HEK293 (cell line): Measurements from ENCODE around the gene CFAP45.

Experiments
- CTCF ChIA-PET: fragments of 350-600 bp; formaldehyde crosslinking; extraction: SDS; loops from one replicate; lab custom pipeline; 2021; ENCODE audit warnings: antibody characterized with exemption; lab: Yijun Ruan, JAX
- POLR2A ChIA-PET: fragments of 300-600 bp; formaldehyde crosslinking; extraction: SDS; loops from one replicate; lab custom pipeline; 2020; ENCODE audit warnings: antibody characterized with exemption, inconsistent platforms; lab: Yijun Ruan, JAX
- H3K27ac ChIP-seq: fragments of 200-500 bp; sonication (Bioruptor generic); 2 replicates; pipeline ENCODE4 v1.5.1; 2014; ENCODE audit warnings: low read depth, low read length, control low read depth, inconsistent platforms; ENCODE audit errors: extremely low read depth
- H3K36me3 ChIP-seq, 2 experiments: fragments of 200-500 bp in 1 of 2; sonication (Bioruptor generic) in 1 of 2; 1 replicate in 1 of 2; 2 replicates in 1 of 2; pipeline ENCODE4 v1.5.1; 2014 to 2017; ENCODE audit warnings: inconsistent platforms in 2 of 2, low read length in 2 of 2; ENCODE audit not compliant: control insufficient read depth in 2 of 2, insufficient read depth in 1 of 2
- H3K4me1 ChIP-seq: fragments of 200-500 bp; sonication (Bioruptor generic); 2 replicates; pipeline ENCODE4 v1.5.1; 2014; ENCODE audit warnings: mild to moderate bottlenecking, low read length, inconsistent platforms; ENCODE audit not compliant: control insufficient read depth, insufficient read depth
- H3K4me3 ChIP-seq: 2 replicates; pipeline ENCODE4 v1.5.1; 2011; ENCODE audit warnings: low read depth, mild to moderate bottlenecking, control low read depth, low read length, moderate library complexity
- H3K9me3 ChIP-seq: fragments of 200-500 bp; sonication (Bioruptor generic); 2 replicates; pipeline ENCODE4 v1.5.1; 2014; ENCODE audit warnings: low read depth, low read length, inconsistent platforms; ENCODE audit not compliant: control insufficient read depth, insufficient read depth
- KLF10 ChIP-seq: fragments of 450-650 bp; IDR thresholded peaks from 2 replicates; pipeline ENCODE4 v1.5.1; 2018; ENCODE audit warnings: missing biosample characterization, mild to moderate bottlenecking, missing genetic modification characterization
- KLF7 ChIP-seq: fragments of 450-650 bp; formaldehyde crosslinking; IDR thresholded peaks from 2 replicates; pipeline ENCODE4 v1.5.1; 2016; ENCODE audit warnings: missing biosample characterization, missing genetic modification characterization, borderline replicate concordance
- KLF8 ChIP-seq: fragments of 450-650 bp; formaldehyde crosslinking; IDR thresholded peaks from 2 replicates; pipeline ENCODE4 v1.5.1; 2016; ENCODE audit warnings: missing biosample characterization, missing genetic modification characterization
- YY2 ChIP-seq: fragments of 450-650 bp; formaldehyde crosslinking; IDR thresholded peaks from 2 replicates; pipeline ENCODE4 v1.5.1; 2016; ENCODE audit warnings: missing biosample characterization, missing genetic modification characterization
- ZBTB7A ChIP-seq: fragments of 450-650 bp; formaldehyde crosslinking; IDR thresholded peaks from 2 replicates; pipeline ENCODE4 v1.5.1; 2016; ENCODE audit warnings: low read depth, missing biosample characterization, missing genetic modification characterization
- ZIC2 ChIP-seq: fragments of 450-650 bp; formaldehyde crosslinking; IDR thresholded peaks from 2 replicates; pipeline ENCODE4 v1.5.1; 2016; ENCODE audit warnings: missing biosample characterization, missing genetic modification characterization
- ZNF211 ChIP-seq: fragments of 450-650 bp; formaldehyde crosslinking; IDR thresholded peaks from 2 replicates; pipeline ENCODE4 v1.5.1; 2016; ENCODE audit warnings: low read depth, missing biosample characterization, missing genetic modification characterization
- ZNF514 ChIP-seq: fragments of 450-650 bp; formaldehyde crosslinking; IDR thresholded peaks from 2 replicates; pipeline ENCODE4 v1.5.1; 2016; ENCODE audit warnings: missing biosample characterization, missing genetic modification characterization
- ZNF558 ChIP-seq: fragments of 450-650 bp; formaldehyde crosslinking; IDR thresholded peaks from 2 replicates; pipeline ENCODE4 v1.5.1; 2016; ENCODE audit warnings: missing biosample characterization, missing genetic modification characterization
- ZNF561 ChIP-seq: fragments of 450-650 bp; IDR thresholded peaks from 2 replicates; pipeline ENCODE4 v1.5.1; 2018; ENCODE audit warnings: missing biosample characterization, missing genetic modification characterization, borderline replicate concordance
- ZNF777 ChIP-seq: fragments of 450-650 bp; formaldehyde crosslinking; IDR thresholded peaks from 2 replicates; pipeline ENCODE4 v1.5.1; 2017; ENCODE audit warnings: missing biosample characterization, missing genetic modification characterization, borderline replicate concordance
- TF ChIP-seq, protein P1 (sequence below): fragments of 450-650 bp; formaldehyde crosslinking; IDR thresholded peaks from 2 replicates; pipeline ENCODE4 v1.5.1; 2016; ENCODE audit warnings: missing biosample characterization, missing genetic modification characterization, low read depth
- TF ChIP-seq, protein P2 (sequence below): fragments of 450-650 bp; formaldehyde crosslinking; optimal IDR thresholded peaks from 2 replicates; pipeline ENCODE3; 2016; ENCODE audit warnings: missing biosample characterization, mild to moderate bottlenecking, missing genetic modification characterization
- TF ChIP-seq, protein P3 (sequence below): fragments of 450-650 bp; formaldehyde crosslinking; IDR thresholded peaks from 2 replicates; pipeline ENCODE4 v1.5.1; 2016; ENCODE audit warnings: missing biosample characterization, missing genetic modification characterization
- TF ChIP-seq, protein P4 (sequence below): fragments of 450-650 bp; formaldehyde crosslinking; IDR thresholded peaks from 2 replicates; pipeline ENCODE4 v1.5.1; 2016; ENCODE audit warnings: missing biosample characterization, missing genetic modification characterization, borderline replicate concordance

Gene CFAP45

DNA sequence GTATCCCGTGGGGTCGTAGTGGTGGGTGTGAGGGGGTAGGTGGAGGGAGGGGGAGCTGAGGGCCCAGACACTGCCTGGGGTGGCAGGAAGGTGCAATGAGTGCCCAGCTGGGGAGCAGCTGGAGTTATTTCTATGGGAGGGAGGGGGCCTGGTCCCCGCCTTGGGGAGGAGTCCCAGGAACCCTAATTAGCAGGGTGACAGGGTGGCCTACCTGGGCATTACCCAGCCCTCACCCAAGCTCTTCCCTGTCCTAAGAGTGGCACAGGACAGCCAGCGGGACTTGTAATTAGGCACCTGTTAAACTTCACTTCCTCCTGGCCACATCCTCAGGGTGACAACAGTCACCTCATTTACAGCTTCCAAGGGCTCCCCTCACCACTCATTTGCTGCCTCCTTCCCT lies 37.4 kb downstream of the CFAP45 start, which contains the start of gene VSIG8 (continued):
- TF ChIP-seq, protein P1, sequence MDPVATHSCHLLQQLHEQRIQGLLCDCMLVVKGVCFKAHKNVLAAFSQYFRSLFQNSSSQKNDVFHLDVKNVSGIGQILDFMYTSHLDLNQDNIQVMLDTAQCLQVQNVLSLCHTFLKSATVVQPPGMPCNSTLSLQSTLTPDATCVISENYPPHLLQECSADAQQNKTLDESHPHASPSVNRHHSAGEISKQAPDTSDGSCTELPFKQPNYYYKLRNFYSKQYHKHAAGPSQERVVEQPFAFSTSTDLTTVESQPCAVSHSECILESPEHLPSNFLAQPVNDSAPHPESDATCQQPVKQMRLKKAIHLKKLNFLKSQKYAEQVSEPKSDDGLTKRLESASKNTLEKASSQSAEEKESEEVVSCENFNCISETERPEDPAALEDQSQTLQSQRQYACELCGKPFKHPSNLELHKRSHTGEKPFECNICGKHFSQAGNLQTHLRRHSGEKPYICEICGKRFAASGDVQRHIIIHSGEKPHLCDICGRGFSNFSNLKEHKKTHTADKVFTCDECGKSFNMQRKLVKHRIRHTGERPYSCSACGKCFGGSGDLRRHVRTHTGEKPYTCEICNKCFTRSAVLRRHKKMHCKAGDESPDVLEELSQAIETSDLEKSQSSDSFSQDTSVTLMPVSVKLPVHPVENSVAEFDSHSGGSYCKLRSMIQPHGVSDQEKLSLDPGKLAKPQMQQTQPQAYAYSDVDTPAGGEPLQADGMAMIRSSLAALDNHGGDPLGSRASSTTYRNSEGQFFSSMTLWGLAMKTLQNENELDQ, result no peak
- TF ChIP-seq KLF7 (tag by site-specific recombination), result no peak
- TF ChIP-seq YY2 (tag by site-specific recombination), result no peak
- no peak for TF ChIP-seq ZNF561
- TF ChIP-seq KLF10 (tag by site-specific recombination), result no peak
- TF ChIP-seq ZNF777, result no peak
- no peak for TF ChIP-seq ZNF558 (tag by site-specific recombination)
- no peak for TF ChIP-seq ZNF211 (tag by site-specific recombination)
- TF ChIP-seq, protein P2, sequence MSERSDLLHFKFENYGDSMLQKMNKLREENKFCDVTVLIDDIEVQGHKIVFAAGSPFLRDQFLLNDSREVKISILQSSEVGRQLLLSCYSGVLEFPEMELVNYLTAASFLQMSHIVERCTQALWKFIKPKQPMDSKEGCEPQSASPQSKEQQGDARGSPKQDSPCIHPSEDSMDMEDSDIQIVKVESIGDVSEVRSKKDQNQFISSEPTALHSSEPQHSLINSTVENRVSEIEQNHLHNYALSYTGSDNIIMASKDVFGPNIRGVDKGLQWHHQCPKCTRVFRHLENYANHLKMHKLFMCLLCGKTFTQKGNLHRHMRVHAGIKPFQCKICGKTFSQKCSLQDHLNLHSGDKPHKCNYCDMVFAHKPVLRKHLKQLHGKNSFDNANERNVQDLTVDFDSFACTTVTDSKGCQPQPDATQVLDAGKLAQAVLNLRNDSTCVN (tag by site-specific recombination), result no peak

DNA sequence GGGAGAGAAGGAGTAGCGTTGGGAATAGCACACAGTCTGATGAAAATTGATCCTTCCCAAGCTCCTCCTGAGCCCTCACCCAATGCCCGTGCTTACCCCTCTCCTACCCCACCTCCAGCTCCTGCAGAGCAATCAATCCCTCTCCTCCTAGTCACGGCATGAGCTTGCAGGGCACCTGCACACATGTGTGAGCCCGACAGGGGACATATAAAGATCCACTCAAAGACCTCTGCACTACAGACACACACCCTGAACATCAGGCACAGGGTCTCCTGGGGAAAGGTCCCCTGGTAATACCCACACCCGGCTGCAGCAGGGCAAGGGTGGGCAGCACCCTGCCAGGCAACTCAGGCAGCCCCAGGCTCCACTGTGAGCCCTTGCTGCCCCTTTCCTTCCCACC lies 37.9 kb downstream of the CFAP45 start:
- CTCF ChIA-PET, result interaction anchor here (0.6 kb wide), 1 partner anchor 239 kb away, joined by 3 read pairs; no protein-coding TSS in a partner anchor
- Histone ChIP-seq H3K9me3 (no peaks in the 10 kb centered on the region), H3K4me3 (no peak overlapping the region), H3K27ac (no peak overlapping the region), H3K36me3 (no peaks in the 10 kb centered on the region), H3K4me1 (no peaks in the 10 kb centered on the region)
- TF ChIP-seq, protein P3, sequence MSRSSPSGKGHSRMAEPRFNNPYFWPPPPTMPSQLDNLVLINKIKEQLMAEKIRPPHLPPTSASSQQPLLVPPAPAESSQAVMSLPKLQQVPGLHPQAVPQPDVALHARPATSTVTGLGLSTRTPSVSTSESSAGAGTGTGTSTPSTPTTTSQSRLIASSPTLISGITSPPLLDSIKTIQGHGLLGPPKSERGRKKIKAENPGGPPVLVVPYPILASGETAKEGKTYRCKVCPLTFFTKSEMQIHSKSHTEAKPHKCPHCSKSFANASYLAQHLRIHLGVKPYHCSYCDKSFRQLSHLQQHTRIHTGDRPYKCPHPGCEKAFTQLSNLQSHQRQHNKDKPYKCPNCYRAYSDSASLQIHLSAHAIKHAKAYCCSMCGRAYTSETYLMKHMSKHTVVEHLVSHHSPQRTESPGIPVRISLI, result no peak
- TF ChIP-seq KLF8 (tag by site-specific recombination), result no peak
- no peak for TF ChIP-seq ZBTB7A (tag by site-specific recombination)
- TF ChIP-seq ZNF514, result no peak
- peak; percentile 41 for TF ChIP-seq ZIC2
- TF ChIP-seq, protein P4, sequence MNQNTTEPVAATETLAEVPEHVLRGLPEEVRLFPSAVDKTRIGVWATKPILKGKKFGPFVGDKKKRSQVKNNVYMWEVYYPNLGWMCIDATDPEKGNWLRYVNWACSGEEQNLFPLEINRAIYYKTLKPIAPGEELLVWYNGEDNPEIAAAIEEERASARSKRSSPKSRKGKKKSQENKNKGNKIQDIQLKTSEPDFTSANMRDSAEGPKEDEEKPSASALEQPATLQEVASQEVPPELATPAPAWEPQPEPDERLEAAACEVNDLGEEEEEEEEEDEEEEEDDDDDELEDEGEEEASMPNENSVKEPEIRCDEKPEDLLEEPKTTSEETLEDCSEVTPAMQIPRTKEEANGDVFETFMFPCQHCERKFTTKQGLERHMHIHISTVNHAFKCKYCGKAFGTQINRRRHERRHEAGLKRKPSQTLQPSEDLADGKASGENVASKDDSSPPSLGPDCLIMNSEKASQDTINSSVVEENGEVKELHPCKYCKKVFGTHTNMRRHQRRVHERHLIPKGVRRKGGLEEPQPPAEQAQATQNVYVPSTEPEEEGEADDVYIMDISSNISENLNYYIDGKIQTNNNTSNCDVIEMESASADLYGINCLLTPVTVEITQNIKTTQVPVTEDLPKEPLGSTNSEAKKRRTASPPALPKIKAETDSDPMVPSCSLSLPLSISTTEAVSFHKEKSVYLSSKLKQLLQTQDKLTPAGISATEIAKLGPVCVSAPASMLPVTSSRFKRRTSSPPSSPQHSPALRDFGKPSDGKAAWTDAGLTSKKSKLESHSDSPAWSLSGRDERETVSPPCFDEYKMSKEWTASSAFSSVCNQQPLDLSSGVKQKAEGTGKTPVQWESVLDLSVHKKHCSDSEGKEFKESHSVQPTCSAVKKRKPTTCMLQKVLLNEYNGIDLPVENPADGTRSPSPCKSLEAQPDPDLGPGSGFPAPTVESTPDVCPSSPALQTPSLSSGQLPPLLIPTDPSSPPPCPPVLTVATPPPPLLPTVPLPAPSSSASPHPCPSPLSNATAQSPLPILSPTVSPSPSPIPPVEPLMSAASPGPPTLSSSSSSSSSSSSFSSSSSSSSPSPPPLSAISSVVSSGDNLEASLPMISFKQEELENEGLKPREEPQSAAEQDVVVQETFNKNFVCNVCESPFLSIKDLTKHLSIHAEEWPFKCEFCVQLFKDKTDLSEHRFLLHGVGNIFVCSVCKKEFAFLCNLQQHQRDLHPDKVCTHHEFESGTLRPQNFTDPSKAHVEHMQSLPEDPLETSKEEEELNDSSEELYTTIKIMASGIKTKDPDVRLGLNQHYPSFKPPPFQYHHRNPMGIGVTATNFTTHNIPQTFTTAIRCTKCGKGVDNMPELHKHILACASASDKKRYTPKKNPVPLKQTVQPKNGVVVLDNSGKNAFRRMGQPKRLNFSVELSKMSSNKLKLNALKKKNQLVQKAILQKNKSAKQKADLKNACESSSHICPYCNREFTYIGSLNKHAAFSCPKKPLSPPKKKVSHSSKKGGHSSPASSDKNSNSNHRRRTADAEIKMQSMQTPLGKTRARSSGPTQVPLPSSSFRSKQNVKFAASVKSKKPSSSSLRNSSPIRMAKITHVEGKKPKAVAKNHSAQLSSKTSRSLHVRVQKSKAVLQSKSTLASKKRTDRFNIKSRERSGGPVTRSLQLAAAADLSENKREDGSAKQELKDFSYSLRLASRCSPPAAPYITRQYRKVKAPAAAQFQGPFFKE, result no peak
- POLR2A ChIA-PET, result no interaction called here
